Activated B cell treated with CpG ODN at 0.5 μM for 24 hours (primary cell): ENCODE data around the gene ROR1. TPM values are rescaled to one million over a fixed set of nuclear protein-coding genes. Genes with fewer than 3 reads are reported as not detected.

ENCODE experiments used
- ATAC-seq: fragments of 200-7000 bp; cut with Tn5 transposase; one replicate; pipeline ENCODE4 v1.10.0; 2021; ENCODE audit warnings: low read depth, mild to moderate bottlenecking, moderate library complexity
- CTCF ChIA-PET: fragments of 350-600 bp; sonication (Branson Sonifier 250); formaldehyde crosslinking; loops from one replicate; lab custom pipeline; 2021; ENCODE audit warnings: antibody characterized with exemption; lab: Charles Lee
- POLR2A ChIA-PET: fragments of 350-600 bp; sonication (Branson Sonifier 250); formaldehyde crosslinking; loops from one replicate; lab custom pipeline; 2021; ENCODE audit warnings: antibody characterized with exemption; lab: Charles Lee
- DNase-seq: peaks from one replicate; pipeline ENCODE4 v3.0.0; 2022
- H3K27ac Mint-ChIP-seq: one replicate; pipeline ENCODE4 v1.8.0; 2020; ENCODE audit warnings: mixed read lengths
- H3K27me3 Mint-ChIP-seq: one replicate; pipeline ENCODE4 v1.8.0; 2021; ENCODE audit warnings: mixed read lengths
- H3K36me3 Mint-ChIP-seq: one replicate; pipeline ENCODE4 v1.8.0; 2021; ENCODE audit warnings: low read depth, mixed read lengths
- H3K4me1 Mint-ChIP-seq: one replicate; pipeline ENCODE4 v1.8.0; 2021; ENCODE audit warnings: mixed read lengths
- H3K4me3 Mint-ChIP-seq: one replicate; pipeline ENCODE4 v1.8.0; 2020; ENCODE audit warnings: mild to moderate bottlenecking, mixed read lengths
- H3K9me3 Mint-ChIP-seq: one replicate; pipeline ENCODE4 v1.8.0; 2020; ENCODE audit warnings: mixed read lengths
- CTCF ChIP-seq: fragments of 200-600 bp; IDR thresholded peaks from one replicate; pipeline ENCODE4 v1.8.0; 2022; ENCODE audit warnings: antibody characterized with exemption, mild to moderate bottlenecking
- intact Hi-C: fragments of 100-400 bp; cut with micrococcal nuclease; formaldehyde crosslinking; loops from one replicate; pipeline ENCODE4 v1.15.1; 2024
- total RNA-seq: library from RNA; stranded (reverse); gene quantifications from 2 replicates; pipeline ENCODE4 v1.2.3, GENCODE V29; 2022

The ROR1 gene
- total RNA-seq, 1 donor from 2014 or later: 2.2 TPM

- no peak for TF ChIP-seq CTCF
Observed at GRCh38 chr1:63748641-63749040, 25.2 kb upstream of the ROR1 start.

GRCh38 chr1:63750721-63751120 lies 23.1 kb upstream of the ROR1 start:
- intact Hi-C loops: no loop called here
- ATAC-seq (no peak), DNase-seq (no peak)
- peaks cover 12% of the 10 kb centered on the region for H3K27me3 Mint-ChIP-seq
- no peak for TF ChIP-seq CTCF
- CTCF ChIA-PET: no interaction called here
- no peaks in the 10 kb centered on the region for H3K4me1 Mint-ChIP-seq
- no peaks in the 10 kb centered on the region for H3K9me3 Mint-ChIP-seq
- no peak overlapping the region for H3K27ac Mint-ChIP-seq
- H3K4me3 Mint-ChIP-seq: no peak overlapping the region
- POLR2A ChIA-PET: no interaction called here
- no peaks in the 10 kb centered on the region for H3K36me3 Mint-ChIP-seq

More at GRCh38 chr1:63748641-63749040, 25.2 kb upstream of the ROR1 start:
- no peaks in the 10 kb centered on the region for H3K36me3 Mint-ChIP-seq
- ATAC-seq (no peak), DNase-seq (no peak)
- H3K4me1 Mint-ChIP-seq: no peaks in the 10 kb centered on the region
- H3K9me3 Mint-ChIP-seq: no peaks in the 10 kb centered on the region
- H3K27me3 Mint-ChIP-seq: peaks cover 16% of the 10 kb centered on the region
- POLR2A ChIA-PET: no interaction called here
- H3K4me3 Mint-ChIP-seq: no peak overlapping the region
- intact Hi-C loops: no loop called here
- no peak overlapping the region for H3K27ac Mint-ChIP-seq
- CTCF ChIA-PET: no interaction called here

DNA sequence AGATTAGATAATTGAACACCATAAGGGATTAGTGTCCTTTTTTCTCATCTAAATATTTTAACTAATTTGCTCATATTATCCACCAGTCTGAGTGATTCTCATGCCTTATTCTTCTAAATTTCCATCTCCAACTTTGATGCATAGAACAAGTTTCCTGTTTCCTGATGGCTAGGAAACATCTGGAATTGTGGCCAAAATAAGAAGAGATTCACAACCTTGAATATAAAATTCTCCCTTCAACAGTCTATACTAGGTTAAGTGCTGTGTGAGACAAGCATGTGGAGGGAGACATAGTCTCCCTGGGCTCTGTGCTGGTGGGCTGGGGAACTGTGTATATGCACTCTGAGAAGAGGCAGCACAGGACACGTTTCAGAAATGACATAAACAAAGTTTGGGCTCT lies 21.6 kb upstream of the ROR1 start:
- ATAC-seq (no peak), DNase-seq (no peak)
- Mint-ChIP-seq H3K9me3 (no peaks in the 10 kb centered on the region), H3K36me3 (no peaks in the 10 kb centered on the region), H3K27me3 (peaks cover 2% of the 10 kb centered on the region), H3K4me1 (no peaks in the 10 kb centered on the region), H3K4me3 (no peak overlapping the region), H3K27ac (no peak overlapping the region)
- intact Hi-C loops: no loop called here
- ChIA-PET CTCF (no interaction called here), POLR2A (no interaction called here)
- no peak for TF ChIP-seq CTCF

GRCh38 chr1:63753591-63753990 lies 20.2 kb upstream of the ROR1 start:
- H3K27ac Mint-ChIP-seq: no peak overlapping the region
- H3K4me3 Mint-ChIP-seq: no peak overlapping the region
- DNase-seq (no peak), ATAC-seq (no peak)
- H3K9me3 Mint-ChIP-seq: no peaks in the 10 kb centered on the region
- intact Hi-C loops: no loop called here
- H3K4me1 Mint-ChIP-seq: no peaks in the 10 kb centered on the region
- peaks cover 2% of the 10 kb centered on the region for H3K27me3 Mint-ChIP-seq
- no peak for TF ChIP-seq CTCF
- ChIA-PET POLR2A (no interaction called here), CTCF (no interaction called here)
- H3K36me3 Mint-ChIP-seq: no peaks in the 10 kb centered on the region

- TF ChIP-seq CTCF: no peak
- Mint-ChIP-seq H3K27me3 (no peaks in the 10 kb centered on the region), H3K4me1 (no peaks in the 10 kb centered on the region), H3K4me3 (no peak overlapping the region), H3K36me3 (no peaks in the 10 kb centered on the region), H3K27ac (no peak overlapping the region), H3K9me3 (no peaks in the 10 kb centered on the region)
- no peak for DNase-seq
- ChIA-PET CTCF (no interaction called here), POLR2A (no interaction called here)
- no peak for ATAC-seq
- intact Hi-C loops: no loop called here
Observed at GRCh38 chr1:63756839-63757238, 17.0 kb upstream of the ROR1 start.
